Hepatic stellate cell (primary cell): ENCODE results near the gene MIB1.
A peak's percentile ranks its signal among the peaks of the same experiment; 100 is the strongest.
"Not testable (repeated sequence)": the region's sequence is repeated elsewhere in the genome, so short reads cannot be mapped to it uniquely, and the experiment has no call there.

ENCODE experiments used
- DNase-seq: peaks from one replicate; pipeline ENCODE4 v3.0.0; 2011; ENCODE audit warnings: low spot score

Gene MIB1

DNA sequence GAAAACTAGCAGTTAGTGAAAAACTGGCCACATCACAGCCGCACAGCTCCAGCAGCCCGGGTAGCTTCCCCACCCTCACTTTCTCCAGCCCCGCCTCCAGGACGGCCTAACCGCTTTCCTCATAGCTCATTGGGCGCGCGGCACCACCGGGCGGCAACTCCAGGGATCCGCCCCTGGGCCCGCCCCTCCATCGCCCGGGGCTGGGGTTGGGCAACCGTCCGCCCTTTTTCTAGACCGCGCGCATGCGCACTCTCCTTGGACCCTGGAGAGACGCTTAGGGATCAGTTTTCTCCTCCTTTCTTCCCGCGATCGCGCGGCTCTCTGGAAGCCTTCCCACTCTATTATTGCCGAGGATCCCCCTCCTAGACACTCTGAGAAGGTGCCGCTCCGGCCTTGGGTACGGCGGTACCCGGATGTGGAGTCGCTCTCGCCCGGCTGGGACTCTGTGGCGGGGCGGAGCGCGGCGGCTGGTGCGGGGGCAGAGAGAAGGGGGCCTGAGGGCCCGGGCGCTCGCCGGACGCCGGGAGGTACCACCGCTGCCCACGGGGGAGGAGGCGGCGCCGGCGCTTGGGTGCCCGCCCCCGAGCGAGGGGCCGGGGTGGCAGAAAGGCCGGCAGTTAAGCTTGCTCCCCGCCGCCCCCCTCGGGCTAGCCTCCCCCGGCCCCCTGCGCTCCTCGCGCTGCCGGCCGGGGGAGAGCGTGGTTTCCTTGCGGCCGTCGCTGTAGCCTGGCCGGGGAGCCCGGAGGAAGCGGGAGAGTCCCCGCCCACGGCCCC is at the start of gene MIB1:
MIB1 (plus strand) TSS at position 255 of the 774 bp plus-strand sequence. CDS start 792 bp downstream, outside the sequence.
- DNase-seq = peak; percentile 94

- no peak for DNase-seq
These were observed 47.3 kb upstream of the MIB1 start for GRCh38 chr18:21693322-21693721.

DNA sequence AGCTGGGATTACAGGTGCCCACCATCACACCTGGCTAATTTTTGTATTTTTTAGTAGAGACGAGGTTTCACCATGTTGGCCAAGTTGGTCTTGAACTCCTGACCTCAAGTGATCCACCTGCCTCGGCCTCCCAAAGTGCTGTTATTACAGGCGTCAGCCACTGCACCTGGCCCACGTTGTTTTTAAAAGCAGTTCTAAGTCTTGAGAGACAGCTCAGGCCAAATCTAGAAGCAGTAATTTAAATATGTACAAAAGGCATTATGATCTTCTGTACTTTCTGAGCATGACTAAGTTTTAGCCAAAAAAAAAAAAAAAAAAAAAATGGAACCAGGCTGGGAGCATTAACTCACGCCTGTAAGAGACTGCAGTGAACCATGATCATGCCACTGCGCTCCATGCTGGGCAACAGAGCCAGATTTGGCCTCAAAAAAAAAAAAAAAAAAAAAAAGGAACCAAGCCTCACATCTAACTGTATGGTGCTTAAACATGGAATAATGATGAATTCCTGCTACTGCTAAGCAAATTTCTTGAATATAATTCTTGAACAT is 40.0 kb upstream of the MIB1 start:
- DNase-seq = no peak

DNA sequence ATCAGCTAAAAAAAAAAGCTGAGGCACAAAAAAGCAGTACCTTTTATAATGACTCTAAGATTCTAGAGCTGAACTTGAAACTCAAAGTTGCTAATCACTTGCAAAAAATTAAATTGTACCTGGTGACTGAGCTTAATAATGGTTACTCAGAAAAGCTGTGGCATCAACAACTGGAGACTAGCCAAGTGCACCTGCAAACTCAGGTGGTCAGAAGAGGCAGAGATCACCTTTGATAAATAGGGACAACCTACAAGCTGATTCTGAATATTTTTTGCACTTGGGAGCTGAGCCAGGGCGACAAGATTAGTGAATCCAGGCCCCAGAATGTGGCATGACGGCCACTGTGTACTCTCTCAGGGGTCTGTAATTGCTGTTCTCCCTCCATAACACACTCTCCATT is 39.0 kb upstream of the MIB1 start:
- DNase-seq = no peak

DNA sequence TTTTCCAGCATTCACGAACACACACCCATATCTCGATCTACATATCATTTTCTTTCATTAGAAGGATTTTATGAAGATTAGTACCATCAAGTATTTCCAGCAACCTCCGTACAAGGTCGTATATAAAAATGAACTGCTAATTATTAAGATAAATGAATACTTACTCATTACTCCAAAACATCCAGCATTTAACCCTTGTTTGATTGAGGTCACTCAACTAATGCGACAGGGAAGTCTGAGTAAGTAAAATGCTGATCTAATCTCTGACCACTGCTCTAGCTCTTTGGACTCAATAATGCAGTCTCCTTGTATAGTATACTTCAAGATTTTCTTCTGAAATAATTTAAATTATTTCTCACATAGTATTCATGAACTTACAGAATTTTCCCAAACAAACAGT is 38.0 kb upstream of the MIB1 start:
- DNase-seq = no peak

DNA sequence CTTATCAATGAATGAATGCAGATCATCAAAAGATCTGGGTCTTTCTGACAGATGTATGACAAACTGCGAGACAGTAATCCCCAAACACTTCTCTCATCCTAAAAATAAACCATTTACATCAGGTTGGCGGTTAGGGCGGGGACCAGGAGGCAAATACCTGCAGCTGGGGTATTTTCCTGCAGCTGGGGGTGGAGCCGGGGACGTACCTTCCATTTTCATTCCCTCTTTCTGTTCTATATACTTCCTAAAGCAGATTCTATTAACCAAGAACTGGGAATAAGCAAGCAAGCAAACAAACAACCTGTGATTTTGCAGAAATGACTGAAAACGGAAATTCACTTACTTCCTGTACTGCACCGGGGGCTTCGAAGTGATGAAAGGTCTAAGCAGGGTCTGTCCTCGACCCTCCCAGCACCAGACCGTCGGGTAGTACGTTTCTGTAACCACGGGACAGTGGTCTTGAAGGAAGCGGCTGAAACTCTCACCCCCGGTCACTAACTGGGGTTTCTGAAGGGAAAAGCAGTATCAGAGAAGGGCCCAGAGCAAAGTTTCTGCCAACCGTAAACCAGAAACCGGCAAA is 37.3 kb upstream of the MIB1 start:
- peak; percentile 36 for DNase-seq

DNA sequence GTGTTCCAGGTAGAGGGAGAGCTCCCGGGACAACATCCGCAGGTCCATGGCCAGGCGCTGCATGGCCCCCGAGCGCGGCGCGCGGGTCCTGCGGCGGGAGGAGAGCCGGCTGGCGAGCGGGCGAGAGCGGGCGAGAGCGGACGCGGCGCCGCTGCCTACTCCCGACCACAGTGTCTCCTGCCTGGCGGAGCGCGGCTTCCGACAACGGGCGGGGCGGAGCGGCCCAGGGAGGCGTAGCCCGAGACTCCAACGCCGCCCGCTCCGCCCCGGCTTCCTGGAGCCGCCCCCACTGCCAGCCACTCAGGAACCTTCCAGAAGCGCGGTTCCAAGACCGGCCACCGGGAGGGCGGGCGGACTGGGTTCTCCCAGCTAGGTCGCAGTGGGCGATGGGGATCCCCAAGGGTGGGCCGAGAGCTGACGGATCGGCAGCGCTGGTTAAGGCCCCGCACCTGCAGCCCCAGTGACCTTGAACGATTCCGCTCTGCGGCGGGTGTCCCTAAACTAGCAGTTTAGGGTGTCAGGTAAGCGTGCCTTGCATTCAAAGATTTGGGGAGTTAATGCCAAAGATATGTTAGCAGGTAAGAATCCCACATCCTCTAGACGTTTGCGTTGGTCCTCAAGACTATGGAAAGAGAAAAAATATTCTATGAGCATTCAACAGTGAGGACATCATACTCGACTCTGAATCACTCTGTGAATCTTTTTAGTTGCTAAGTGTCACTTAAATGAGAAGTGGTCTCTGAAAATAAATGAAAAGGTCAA is 35.8 kb upstream of the MIB1 start, which contains the start of gene ABHD3:
ABHD3 (minus strand) TSS at position 172 of the 762 bp plus-strand sequence; CDS start at position 63, 109 bp downstream.
- DNase-seq = peak; percentile 86

GRCh38 chr18:21706386-21706865 is 34.2 kb upstream of the MIB1 start:
- no peak for DNase-seq

DNA sequence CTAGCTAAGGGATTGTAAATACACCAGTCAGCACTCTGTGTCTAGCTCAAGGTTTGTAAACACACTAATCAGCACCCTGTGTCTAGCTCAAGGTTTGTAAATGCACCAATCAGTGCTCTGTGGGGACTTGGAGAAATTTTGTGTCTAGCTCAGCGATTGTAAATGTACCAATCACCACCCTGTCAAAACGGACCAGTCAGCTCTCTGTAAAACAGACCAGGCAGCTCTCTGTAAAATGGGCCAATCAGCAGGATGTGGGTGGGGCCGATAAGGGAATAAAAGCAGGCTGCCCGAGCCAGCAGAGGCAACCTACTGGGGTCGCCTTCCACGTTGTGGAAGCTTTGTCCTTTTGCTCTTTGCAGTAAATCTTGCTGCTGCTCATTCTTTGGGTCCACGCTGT is 33.5 kb upstream of the MIB1 start:
- DNase-seq = not testable (repeated sequence)

GRCh38 chr18:21714474-21714873 is 26.1 kb upstream of the MIB1 start:
- DNase-seq = no peak

GRCh38 chr18:21722687-21723086 is 17.9 kb upstream of the MIB1 start:
- no peak for DNase-seq

DNA sequence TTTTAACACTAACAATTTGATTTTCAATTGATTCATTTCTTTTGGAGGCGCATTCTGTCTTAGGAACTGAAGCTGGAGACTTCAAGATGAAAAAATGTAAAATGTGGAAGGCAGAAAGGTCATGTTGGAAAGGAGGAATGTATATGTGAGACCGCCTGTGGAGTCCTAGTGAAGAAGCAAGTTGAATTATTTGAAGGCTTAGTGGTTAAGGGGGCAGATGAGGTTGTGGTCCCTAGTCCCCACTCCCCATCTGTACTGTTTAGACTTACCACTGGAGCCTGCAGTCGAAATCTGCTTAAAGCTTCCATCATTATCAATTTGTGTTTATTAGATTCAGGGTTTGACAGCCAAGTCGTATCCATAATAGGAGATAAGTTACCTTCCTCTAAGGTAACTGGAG is 15.4 kb upstream of the MIB1 start:
- DNase-seq = no peak

- DNase-seq = no peak
These were observed 12.9 kb upstream of the MIB1 start for GRCh38 chr18:21727702-21728101.

DNA sequence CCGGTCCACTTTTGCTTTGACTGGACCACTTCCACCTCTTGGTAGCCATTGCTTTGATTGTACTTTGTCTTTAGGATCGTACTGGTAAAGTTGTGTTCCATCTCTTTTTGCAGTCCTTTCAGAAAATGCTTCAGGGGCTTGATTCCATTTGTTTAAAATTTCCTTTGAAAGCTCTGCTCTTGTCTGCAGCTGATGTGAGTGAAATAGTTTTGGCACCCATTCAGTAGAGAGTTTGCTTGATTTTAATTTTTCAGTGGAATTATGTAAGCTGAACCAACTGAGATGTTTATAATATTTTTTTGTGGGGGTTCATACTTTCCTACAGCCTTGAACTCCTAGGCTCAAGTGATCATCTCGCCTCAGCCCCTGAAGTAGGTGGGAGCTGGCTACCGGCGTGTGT is 7.6 kb upstream of the MIB1 start:
- DNase-seq = no peak

DNA sequence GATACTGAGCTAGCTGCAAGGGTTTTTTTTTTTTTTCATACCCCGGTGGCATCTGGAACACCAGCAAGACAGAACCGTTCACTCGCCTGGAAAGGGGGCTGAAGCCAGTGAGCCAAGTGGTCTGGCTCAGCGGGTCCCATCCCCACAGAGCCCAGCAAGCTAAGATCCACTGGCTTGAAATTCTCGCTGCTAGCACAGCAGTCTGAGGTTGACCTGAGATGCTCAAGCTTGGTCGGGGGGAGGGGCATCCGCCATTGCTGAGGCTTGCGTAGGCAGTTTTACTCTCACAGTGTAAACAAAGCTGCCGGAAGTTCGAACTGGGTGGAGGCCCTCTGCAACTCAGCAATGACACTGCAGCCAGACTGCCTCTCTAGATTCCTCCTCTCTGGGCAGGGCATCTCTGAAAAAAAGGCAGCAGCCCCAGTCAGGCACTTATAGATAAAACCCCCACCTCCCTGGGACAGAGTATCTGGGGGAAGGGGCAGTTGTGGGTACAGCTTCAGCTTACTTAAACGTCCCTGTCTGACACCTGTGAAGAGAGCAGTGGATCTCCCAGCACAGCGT is 5.1 kb upstream of the MIB1 start:
- DNase-seq = peak; percentile 27

- not testable (repeated sequence) for DNase-seq
These were observed 3.7 kb upstream of the MIB1 start for GRCh38 chr18:21736926-21737325.

- no peak for DNase-seq
These were observed 721 bp upstream of the MIB1 start for GRCh38 chr18:21739604-21740537.

DNA sequence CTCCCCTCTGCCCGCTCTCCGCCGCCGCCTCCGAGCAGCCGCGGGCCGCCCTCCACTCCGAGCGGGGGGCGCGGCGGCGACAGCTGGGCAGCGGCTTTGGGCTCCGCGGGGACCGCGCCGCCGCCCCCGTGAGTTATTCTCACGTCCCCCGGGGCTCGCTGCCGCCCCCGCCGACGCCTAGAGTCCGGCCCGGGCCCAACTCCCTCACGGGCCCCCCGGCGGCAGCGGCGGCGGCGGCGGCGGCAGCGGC is 645 bp downstream of the MIB1 start:
- DNase-seq = no peak

DNA sequence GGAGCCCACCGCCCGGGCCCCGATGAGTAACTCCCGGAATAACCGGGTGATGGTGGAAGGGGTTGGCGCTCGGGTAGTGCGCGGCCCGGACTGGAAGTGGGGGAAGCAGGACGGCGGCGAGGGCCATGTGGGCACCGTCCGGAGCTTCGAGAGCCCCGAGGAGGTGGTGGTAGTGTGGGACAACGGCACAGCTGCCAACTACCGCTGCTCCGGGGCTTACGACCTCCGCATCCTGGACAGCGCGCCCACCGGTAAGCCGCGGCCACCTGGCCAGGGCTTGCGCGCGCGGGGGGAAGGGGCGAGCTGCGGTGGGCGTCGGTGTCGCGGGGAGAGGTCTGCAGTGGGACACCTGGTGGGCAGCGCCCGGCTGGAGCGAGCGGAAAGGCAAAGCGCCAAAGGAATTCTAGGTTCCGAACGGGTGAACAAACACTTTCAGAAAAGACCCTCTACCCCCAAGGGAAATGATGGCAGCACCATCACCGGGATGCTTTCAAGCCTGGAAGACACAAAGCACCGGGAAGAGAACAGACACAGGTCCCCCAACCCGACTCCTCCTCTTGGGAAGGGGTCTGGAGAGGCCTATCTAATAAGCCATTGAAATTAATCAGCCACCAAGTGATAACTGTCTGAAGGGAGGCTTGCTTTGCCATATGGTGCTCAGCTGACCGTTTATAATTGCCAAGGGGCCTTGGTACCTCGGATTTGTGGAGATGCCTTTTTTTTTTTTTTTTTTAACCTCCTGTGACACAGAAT is 1.1 kb downstream of the MIB1 start:
- peak; percentile 25 for DNase-seq

DNA sequence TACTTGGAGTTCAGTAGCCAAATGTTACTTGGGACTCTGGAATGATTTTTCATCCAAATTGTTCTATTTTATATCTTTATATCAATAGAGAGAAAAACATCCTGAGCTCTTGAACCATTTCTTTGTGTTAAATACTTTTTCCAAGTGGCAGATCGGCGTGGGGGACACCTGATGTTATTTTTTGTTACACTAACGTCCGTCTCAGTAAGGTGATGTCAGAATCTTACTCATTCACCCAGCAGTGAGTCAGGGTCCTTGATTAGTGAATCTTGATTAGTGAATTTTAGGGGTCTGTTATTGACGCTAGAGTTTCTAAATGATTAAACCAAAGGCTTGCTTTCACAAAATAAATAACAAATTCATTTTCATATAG is 1.7 kb downstream of the MIB1 start:
- no peak for DNase-seq
